NCI-H1105 treated with DMSO at 0.1 percent for 48 hours (cell line): Measurements from ENCODE around the gene METAP1.
"Not testable (repeated sequence)": the region's sequence is repeated elsewhere in the genome, so short reads cannot be mapped to it uniquely, and the experiment has no call there.

Experiments
- DNase-seq: peaks from one replicate; lab custom pipeline; 2025; lab: John Stamatoyannopoulos, UW

METAP1 gene

DNA sequence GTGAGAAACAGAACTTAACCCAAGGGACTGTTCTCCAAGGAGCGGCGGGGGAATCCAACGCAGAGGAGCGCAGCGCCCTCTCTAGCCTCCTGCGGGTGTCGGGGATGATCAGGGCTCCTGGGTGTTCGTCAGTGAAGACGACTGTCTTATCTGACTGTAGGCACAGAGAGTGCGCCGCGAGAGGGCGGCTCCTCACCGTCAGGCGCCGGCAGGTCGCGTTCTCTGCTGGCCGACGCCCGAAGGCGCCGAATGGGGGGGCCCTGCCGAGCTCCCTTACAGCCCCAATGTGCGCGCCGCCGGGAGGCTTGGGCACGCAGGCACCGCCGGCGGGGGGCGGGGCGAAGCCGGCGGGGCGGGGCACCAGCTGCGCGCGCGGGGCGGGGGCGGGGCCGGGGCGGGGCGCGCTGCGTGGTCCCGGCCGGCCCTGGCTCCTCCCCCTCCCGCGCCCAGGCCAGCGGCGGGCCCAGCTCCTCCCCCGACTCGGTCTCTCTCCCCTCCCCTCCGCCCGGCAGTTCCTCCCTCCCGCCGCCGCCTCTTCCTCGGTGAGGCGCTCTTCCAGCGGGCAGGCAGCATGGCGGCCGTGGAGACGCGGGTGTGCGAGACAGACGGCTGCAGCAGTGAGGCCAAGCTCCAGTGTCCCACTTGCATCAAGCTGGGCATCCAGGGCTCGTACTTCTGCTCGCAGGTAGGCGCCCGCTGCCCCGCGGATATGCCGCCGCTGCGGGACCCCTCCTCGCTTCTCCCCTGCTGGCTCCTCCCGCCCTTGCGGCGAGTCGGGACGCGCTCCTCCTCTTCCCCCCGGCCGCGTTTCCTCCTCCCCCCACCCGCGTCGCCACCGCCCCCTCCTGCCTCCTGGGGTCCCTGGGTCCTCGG lies at the start of gene METAP1:
TSS of gene METAP1 (plus strand) at position 539 of the 873 bp plus-strand sequence. CDS start at position 572, 33 bp downstream.
- DNase-seq, result peak; percentile 85

DNA sequence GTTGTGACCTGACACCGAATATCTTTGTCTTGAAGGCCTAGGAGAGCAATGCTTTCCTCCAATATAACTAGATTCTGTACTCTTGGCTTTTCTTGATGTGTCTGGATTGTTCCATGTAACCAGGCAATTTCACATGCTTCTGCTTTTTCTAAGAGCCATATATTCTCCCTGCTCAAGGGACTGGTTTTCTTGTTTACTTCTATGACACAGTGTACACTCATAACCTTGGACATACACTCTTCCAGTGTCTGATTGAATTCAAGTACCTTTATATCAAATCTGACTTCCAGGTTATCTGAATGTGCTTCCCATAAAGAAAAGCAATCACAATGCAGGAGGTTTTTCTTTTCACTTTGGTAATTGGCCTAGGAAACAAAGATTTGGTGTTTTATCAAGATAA lies 49.2 kb upstream of the METAP1 start:
- DNase-seq, result no peak

DNA sequence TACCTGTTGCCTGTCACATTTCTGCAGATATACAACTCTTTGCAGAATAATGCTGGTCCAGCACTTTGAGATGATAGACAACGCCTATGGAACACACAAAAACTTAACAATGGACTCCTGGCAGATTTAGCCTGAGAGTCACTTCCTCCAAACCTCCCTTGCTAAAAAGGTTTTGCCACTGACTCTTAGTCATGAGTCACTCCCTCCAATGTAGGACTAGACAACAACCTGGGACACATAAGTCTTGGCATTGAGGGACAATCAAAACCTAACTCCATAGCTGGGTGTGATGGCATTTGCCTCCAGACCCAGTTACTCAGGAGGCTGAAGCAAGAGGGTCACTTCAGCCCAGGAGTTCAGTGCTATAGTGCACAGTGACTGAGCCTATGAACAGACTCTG lies 44.6 kb upstream of the METAP1 start:
- DNase-seq, result no peak

DNA sequence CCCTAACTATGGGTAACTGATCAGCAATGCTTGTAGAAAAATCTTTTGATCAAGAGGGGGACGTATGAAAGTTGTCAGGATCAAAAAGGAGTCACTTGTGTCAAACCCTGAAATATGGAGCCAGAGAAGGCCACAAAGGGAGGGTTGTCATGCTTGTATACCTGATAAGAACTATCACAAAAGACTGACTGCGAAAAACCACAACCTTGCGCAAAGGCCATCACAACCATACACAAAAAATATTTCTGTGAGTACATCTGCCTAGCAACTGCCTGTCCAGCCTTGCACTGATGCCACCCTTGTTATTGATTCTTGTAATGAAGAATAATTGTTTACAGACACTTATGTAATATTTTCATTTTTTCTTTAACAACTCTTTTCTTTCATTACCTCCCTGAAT lies 43.8 kb upstream of the METAP1 start:
- DNase-seq, result no peak

DNA sequence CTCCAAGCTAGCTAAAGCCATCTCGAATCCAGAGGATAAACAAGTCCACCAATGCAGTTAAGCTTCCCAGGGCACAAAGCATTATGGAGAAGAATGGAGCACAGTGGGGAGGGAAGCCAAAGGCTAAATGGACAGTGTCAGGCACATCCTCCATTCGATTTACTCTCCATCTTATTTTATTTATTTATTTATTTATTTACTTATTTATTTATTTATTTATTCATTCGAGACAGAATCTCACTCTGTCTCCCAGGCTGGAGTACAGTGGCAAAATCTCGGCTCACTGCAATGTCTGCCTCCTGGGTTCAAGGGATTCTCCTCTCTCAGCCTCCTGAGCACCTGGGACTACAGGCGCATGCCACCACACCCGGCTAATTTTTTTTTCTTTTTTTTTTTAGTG lies 40.3 kb upstream of the METAP1 start:
- no peak for DNase-seq

DNA sequence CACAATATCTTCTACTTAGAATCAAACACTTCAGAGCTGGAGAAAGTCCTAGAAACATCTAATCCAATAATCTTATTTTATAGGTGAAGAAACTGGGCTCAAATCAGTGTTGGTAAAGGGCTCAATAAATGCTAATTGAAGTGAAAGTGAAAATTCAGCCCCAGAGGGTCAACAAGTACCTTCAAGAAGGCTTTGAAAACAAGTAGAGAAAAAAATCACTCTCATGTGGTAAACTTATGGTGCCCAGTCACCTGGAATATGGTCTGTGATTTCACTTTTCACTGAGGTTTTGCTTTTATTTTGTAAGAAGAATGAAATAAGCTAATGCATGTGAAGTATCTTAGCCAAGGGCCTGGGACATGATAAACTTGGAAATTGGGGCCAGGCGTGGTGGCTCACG lies 37.5 kb upstream of the METAP1 start:
- no peak for DNase-seq

DNA sequence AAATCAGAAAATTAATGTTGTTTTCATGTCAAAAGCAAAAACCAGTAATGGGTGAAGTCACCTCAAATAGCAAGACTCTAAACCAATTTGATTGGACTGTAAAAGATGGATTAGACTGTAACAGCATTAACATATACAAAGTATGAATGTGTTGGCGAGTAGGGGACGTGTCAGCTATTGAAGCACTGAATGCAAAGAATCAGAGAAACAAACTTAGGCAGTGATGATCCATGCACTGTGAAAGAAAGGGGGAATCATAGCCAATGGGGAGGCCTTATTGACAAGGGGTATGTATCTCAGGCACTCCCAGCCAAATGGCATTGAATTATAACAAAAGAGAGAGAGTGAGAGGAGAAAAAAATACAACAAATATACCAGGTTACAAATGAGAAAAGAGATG lies 36.1 kb upstream of the METAP1 start:
- no peak for DNase-seq

DNA sequence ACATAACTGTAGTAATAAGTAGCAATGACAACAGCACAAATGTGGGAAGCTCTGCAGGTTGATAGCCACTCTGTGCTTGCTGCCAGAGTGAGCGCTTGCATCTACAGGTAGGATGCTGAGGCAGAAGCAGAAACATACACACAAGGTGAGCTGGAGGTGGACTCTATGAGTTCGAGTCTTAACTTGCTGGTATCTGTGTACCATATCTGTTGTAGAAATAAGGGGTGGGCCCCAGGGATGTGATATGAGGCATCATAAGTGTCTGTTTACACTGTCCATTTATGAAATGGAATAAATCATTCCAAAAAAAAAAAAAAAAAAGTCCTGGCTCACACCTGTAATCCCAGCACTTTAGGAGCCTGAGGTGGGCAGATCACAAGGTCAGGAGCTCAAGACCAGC lies 33.8 kb upstream of the METAP1 start:
- DNase-seq, result no peak

DNA sequence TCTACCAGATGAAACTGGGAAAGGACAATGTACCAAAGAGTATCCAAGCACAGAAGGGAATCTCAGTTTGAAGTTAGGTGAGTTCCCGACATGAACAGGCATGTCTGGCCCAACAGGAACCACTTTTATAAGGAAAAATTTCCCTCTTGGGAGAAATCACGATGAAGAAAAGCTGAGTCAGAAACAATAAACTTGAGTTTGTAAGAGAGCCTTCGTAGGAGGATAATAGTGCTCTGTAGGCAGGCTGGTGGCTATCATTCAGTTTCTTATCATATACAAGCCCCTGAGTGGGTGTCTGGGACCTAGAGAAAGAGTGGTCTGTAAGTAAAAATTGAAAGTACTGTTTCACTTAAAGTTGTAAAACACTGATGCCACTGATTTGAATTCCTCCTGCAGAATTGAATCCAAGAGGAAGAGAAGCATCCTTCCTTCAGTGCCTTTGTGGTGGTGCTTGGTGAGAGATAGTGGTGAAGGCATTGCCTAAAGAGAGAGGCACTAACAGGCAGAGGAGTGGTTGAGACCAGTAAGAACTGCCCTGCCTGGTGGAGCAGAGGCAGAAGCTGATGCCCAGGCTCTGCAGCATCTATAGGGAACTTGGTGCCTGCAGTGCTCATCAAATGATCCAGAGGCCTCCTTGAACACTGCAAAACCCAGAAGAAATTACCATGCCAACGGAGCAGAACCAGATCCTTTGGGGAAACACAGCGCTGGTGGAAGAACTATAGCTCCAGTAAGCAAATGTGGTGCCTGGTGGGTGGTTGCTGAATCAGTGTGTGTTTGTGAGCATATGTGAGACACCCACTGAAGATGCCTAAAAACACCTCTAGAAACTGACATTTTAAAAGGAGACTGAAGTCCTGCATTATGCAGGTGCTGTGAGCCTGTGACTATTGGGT lies 31.7 kb upstream of the METAP1 start:
- DNase-seq, result no peak

DNA sequence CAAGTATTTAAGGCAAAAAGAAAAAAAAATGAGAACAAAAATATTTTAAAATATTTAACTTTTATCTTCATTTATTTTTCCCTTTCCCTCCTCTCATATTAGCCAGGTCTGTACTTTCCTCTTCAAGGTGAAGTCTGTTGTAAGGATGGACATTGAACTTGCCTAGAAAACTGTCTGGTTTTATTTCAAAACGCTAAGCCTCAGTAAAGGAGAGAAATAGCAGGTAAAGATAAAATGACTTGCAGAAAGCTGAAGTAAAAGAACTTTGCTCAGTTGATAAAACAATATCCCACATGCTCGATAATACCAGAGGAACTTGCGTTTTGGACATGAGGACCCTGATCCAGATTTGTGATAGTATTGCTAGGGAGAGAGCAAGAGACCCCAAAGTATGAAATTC lies 28.6 kb upstream of the METAP1 start:
- DNase-seq, result no peak

DNA sequence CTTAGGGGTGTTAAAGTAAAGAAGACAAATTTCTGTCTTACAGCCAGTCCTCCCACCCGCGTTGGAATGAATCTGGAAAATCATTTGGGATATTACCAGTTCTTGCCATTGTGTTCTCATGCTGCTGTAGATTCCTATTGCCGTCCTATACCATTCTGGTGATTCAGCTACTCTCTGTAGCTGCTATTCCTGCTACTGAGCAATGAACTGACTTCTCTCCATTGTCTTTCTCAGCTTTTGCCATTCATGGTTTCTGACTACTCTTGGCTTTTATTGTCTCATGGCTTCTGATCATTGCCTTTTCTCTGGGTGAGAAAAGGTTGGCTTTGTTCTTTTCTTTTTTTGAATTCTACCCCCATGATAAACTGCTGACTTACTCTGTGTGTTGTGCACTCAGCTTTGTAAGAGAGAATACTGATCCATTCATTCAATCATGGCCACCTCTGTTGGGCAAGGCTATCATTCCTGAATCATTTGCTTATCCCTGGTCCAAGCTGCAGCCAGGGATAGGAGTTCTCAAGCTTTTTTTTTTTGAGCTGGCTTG lies 27.7 kb upstream of the METAP1 start:
- no peak for DNase-seq

DNA sequence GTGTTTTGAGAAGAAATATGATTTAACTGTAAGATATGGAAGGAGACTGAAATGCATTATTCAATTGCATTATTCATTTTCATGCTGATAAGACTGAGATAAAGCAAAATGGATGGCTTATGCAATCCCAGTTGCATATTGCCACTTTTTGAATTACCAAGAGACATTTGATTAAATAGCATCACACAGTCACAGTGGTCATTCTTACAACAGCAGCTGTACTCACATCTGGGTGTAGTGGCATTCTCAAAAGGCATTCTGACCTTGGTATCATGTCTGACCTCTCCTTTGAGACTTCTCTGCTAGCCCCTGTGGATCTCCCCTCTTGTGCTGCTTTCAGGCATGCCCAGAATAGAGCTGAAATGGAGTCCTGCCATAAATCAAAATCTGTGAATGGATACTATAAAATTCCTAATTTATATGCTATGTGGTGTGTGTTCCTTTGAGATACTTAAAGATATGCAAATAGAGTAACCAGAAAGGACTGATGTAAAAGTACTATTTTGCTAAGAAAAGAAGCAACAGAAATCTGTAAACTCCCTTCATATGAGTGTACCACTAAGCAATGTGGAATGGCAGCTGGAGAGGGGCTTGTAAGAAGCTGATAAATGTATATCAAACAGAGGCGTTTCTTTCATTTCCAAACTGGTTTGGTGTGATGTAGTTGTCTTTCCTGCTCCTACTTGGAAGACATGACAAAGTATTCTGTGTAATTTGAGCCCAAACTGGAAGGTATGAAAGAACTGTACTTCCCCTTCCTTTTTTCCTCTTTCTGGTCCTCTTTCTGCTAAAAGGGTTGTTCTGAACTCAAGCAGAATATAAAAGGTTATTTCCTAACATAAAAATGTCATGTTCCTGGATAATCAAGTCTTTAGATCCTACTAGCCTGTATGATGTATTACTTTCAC lies 25.4 kb upstream of the METAP1 start:
- no peak for DNase-seq

DNA sequence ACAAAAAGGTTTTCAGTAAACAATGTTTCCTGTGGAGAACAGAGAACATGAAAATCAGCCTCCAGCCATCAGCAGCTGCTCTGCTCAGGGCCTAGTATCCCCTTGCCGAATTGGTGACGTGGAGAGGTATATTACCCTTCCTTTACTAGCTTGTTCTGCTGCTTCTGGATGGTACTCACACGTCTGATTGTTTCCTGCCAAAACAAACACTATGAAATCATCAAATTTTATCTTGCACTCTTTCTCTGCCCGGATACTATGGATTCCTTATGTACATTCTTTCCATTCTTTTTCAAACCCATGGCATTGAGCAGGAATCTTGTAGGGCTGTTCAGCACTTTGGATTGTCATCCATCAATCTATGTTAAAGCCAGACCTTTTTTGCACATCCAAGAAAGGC lies 18.8 kb upstream of the METAP1 start:
- no peak for DNase-seq

DNA sequence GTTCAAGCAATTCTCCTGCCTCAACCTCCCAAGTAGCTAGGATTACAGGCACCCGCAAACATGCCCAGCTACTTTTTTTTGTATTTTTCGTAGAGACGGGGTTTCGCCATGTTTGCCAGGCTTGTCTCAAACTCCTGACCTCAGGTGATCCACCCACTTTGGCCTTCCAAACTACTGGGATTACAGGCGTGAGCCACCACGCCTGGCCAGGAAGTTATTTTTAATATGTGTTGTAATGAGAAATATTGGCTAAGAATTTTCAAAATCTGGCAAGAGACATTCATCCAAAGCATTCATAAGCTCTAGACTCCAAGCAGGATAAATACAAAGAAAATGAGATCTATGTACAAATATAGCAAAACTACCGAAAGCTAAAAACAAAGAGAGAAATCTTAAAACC lies 18.0 kb upstream of the METAP1 start:
- DNase-seq, result no peak

DNA sequence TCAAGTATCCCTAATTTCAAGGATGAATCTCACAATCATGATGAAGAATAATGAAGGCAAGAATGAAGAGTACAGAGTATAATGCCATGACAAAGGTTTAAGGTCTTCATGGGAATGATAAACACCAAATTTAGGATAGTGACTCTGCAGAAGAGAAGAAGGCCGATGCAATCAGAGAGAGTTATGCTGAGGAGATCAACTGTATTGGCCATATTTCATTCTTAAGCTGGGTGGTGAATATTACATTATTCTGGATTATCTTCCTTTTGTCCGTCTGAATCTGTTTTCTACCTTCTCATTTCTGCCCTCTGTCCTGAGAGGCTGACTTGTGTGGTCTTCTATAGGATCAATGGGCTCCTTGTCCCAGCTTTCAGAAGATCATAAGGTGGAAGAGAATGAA lies 7.8 kb upstream of the METAP1 start:
- DNase-seq, result no peak

DNA sequence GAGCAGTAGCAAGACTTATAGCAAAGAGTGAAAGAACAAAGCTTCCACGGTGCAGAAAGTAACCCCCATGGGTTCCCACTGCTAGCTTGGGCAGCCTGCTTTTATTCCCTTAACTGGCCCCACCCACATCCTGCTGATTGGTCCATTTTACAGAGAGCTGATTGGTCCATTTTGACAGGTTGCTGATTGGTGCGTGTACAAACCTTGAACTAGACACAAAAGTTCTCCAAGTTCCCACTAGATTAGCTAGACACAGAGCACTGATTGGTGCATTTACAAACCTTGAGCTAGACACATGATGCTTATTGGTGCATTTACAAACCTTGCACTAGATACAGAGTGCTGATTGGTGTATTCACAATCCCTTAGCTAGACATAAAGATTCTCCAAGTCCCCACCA lies 2.7 kb upstream of the METAP1 start:
- not testable (repeated sequence) for DNase-seq

DNA sequence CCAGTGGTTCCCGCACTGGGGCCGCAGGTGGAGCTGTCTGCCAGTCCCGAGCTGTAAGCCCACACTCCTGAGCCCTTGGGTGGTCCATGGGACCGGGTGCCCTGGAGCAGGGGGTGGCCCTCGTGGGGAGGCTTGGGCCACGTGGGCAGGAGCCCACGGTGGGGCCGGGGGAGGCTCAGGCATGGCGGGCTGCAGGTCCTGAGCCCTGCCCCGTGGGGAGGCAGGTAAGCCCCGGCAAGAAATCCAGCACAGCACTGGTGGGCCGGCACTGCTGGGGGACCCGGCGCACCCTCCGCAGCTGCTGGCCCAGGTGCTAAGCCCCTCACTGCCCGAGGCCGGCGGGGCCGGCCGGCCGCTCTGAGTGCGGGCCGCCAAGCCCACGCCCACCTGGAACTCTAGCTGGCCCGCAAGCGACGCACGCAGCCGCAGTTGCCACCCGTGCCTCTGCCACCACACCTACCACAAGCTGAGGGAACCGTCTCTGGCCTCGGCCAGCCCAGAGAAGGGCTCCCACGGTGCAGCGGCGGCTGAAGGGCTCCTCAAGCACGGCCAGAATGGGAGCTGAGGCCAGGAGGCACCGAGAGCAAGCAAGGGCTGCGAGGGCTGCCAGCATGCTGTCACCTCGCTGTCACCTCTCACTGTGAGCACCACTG lies 2.0 kb upstream of the METAP1 start:
- no peak for DNase-seq

DNA sequence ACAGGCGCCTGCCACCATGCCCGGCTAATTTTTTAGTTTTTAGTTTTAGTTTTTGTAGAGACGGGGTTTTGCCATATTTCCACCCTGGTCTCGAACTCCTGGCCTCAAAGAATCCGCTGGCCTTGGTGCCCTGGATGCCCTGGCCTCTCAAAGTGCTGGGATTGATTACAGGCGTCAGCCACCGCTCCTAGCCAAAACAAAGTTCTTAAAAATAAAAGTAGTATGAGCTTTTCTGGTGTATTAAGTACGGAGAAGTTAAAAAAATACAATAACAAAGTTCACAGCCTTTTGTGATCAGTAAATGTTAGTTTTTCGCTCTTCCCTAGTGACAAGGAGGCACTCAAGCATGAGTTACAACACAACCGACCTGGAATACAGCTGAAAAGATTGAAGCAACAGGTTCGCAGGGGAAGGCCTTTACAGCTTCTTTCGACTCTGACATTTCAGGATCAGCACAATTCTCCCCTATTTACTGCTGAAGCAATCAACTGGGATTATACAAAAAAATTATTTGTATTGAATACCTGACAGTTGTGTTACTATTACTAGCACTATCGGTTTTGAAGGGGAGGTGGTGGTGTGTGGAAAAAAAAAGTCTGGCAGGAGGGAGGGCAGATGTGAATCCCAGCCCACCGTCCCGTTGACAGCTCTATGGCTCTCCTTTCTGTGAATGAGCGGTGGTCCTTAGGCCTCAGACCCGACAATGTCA lies 893 bp upstream of the METAP1 start:
- no peak for DNase-seq

DNA sequence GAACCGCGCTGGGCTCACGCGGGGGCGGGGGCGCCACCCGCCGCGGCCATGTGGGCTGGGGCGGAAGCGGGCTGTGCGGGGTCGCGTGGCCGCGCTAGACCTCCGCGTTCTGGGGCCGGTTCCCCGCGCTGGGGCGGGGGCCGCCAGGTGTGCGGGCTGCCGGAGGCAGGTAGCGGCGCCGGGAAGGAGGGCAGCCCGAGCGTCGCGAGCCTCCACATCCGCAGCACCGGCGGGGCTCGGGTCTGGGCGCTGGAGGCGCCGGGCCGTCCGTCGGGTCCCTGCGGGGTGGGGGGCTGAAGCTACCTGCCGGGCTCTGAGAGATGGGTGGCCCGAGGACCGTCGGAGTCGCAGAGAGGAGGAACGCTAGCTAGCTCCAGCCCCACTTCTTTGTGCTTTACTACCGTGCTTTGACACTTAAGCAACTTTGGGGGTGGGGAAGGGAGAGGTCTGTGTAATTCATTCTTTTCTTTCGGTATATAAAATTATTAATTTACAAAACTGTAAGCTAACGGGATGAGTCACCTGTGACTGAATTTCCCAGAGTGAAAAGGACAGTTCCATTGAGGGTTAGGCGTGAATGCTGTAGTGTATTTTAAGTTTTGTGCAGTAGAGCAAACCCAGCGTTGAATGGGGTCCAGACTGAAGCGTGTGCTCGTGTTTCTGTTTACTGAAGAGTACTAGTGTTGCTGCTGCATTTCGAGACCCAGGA lies 689 bp downstream of the METAP1 start:
- peak; percentile 21 for DNase-seq

DNA sequence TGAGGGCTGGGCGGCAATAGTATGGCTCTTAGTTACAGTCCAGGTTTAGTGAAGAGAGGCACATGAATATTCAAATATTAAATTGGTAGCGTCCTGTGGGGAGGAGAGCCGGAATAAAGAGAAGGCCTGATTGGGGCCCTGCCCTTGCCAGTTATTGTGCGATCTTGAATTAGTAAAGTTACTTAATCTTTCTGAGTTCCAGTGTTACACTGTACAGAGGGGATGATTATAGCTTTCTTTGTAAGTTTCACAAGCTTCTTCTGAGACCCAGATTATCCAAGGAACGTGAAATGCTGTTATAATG lies 1.2 kb downstream of the METAP1 start:
- DNase-seq, result no peak
